GM21723 (cell line): Measurements from ENCODE around the gene ME3.

ENCODE experiments used
- ATAC-seq: cut with Tn5 transposase; IDR thresholded peaks from one replicate; pipeline ENCODE4 v1.9.1; 2021; ENCODE audit warnings: mild to moderate bottlenecking, moderate library complexity; ENCODE audit not compliant: unreplicated experiment

The ME3 gene

DNA sequence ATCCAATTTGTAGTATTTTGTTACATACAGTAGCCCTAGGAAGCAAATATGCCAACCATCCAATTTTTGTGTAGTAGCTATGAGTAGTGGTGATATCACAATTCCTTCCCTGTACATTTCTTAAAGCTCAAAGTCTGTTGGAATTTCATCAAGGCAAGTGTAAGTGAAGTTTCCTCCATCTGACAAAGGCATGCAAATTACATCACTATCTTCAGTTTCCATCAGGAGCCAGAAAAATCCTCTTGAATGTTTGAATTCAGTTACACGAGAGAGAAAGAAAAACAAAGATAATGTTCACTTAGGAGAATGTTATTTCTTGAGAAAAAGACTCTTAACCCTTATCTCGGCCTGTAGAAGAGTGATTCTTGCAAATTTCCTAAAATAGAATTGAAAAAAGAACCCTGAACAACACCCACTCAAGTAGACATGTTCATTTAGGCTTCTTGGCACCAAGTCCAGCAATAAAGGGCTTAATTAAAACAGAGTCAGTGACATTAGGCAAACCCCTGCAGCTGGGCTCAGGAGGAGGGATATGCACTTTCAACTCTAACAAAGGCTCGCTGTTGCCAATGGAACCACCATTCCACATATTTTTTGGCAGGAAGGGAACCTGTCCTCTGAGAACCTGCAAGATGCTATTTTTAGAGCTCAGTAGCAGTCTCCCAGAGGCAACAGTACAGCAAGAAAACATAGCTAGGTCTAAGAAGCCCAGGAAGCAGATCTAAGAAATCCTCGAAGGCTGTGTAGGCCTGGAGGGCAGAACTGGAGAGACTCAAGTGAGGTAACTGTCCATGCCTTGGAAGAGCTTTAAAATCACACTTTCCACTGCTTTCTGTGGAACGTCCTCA lies 153.1 kb downstream of the ME3 start:
- no peak for ATAC-seq

- ATAC-seq, result no peak
Measured at GRCh38 chr11:86518211-86518610, 154.2 kb downstream of the ME3 start.

DNA sequence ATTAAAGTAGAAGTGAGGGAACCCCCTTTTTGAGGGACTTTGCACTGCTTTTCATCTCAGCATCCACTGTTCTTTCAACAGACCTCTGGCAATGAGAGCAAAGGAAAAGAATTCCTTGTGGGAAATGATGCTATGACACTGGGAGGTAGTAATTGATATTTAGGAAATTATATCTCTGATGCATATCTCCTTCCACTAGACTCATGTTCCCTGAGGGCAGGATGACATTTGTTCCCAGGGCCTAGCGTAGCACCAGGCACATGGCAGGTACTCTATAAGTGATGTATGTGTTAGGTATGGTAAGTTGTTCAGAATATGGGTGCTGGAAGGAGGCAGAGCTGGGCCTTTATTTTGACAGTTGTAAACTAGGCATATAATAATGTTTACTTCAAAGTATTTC lies 154.9 kb downstream of the ME3 start:
- ATAC-seq, result no peak

DNA sequence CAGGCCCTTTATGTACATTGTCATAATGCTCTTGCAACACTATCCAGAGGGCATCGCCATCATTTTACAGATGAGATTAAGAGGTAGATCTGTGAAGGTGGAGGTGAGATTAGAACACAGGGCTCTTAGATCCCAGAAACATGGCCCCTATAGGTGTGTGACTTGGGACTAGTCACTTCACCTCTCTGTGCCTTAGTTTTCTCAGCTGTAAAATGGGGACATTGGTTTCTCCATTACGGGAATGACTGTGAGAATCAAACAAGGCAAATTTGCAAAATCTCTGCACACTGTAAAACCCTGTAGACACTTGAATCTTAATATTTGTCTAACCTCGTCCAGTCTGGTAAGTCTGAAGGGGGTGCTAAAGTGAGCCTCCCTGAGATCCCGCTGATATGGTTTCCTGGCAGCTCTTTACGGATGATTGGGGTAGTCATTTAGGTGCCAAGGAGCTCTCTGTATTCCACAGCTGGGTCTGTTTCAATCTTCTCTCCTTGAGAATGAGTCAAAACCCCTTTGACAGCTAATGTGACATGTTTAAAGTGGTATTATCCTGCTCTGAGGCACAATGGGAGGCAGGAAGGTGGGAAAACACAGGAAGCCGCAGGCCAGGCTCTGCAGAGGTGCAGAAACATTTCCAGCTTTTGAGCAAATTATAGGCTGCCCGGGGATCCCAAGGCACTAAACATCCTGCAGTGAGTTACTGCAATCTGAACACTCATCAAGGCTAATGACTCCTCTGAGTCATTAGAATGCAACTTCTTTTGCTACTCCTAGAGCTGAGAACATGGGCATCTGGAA lies 156.9 kb downstream of the ME3 start:
- ATAC-seq, result no peak

GRCh38 chr11:86514453-86514852 lies 158.0 kb downstream of the ME3 start:
- no peak for ATAC-seq

- no peak for ATAC-seq
Measured at GRCh38 chr11:86513746-86514373, 158.6 kb downstream of the ME3 start.

- no peak for ATAC-seq
Measured at GRCh38 chr11:86513138-86513537, 159.3 kb downstream of the ME3 start.

- ATAC-seq, result peak; percentile 90
Measured at GRCh38 chr11:86511086-86511551, 161.3 kb downstream of the ME3 start.

DNA sequence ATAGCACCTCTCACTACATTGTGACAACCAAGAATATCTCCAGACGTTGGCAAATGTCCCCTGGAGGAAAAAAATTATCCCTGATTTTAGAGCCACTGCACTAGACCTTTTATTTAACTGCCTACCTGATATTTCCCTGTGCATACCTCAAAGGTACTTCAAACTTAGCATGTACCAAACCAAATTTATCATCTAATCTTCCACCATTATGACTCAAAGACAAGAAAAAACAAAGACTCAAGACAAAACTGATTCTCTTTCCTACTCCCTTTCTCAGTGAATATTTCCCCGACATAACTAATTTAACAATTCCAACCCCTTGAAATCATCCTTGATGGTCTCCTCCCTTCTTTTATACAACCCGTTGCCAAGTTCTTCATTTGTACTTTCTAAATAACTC lies 161.7 kb downstream of the ME3 start:
- ATAC-seq, result no peak

DNA sequence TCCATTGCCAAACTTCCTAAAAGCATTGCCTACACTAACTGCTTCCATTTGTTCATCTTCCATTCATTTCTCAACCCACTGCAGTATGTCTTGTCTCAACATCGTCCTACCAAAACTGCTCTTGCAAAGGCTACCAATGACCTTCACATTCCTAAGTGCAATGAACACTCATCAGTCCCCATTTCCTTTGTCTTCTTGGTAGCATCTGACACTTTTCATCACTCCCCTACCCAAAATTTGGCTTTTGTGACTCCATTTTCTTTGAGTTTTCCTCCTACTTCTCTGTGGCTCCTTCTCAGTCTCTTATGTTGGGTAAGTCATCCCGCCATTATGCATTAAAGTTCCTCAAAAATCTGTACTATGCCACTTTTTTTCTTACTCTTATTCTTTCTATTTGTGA lies 162.3 kb downstream of the ME3 start:
- ATAC-seq, result no peak

GRCh38 chr11:86509588-86509974 lies 162.8 kb downstream of the ME3 start:
- ATAC-seq, result no peak

DNA sequence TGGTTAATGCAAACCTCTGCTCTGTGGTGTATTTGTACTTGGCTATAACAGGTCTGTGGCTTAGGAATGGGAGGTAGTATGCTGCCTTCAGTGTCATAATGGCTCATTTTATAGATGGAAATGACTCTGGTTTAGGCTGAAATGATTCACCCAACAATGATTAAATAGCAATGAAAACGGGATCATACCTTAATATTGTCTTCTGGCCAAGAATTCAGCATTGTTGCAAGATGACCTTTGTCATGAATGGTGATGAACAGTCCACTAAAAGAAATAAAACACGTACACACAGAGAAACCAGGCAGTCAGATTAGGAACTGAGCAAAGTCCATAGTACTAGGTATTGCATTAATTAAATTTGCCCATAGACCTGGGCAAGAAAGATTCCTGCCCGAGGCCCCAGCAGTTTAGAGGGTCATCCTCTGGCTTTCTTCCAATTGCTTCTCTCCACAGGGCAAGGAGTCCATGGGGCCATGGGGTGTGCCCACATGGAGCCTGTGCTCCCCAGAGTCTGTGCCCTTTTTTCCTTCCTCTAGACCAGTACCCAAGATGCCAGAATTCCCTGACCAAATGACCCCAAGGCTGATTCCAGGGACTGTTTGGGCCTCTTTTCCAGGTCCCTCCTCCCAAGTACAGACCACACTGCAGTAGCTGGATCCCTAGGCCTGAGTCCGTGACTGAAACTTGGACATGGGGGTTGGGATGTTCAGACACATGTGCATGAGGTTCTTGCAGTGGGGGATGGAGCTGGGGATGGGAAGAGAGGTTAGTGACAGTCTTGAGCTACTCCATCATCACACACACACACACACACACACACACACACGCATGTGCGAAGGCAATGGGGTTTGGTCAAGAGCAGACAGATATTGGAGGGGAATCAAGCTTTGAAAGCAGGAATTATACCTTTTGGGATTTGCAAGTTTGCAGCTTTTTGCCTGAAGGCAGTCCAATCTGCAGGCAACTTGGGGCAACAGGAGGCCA lies 163.5 kb downstream of the ME3 start:
- no peak for ATAC-seq

DNA sequence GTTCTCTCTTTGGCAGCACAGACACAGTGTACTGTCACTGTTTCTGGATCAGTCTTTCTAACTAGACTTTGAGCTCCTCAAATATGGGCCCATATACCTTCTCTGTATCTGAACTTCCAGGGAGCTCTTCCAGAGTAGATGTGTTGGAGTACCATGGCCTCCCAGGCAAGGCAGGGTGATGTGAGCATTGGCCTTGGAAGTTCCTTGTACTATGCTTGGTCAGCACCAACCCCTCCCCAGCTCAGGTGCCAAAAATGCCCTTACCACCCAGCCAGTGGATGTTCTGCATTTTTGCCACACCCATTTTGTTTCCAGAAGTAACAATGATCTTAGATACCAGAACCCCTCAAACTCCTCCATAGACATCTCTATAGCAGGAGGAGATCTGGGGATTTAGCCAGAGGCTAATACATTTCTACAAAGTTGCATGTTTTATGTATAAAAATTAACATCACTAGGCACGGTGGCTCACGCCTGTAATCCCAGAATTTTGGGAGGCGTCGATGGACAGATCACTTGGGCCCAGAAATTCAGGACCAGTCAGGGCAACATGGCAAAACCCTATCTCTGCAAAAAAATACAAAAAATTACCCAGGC lies 165.1 kb downstream of the ME3 start:
- ATAC-seq, result no peak

DNA sequence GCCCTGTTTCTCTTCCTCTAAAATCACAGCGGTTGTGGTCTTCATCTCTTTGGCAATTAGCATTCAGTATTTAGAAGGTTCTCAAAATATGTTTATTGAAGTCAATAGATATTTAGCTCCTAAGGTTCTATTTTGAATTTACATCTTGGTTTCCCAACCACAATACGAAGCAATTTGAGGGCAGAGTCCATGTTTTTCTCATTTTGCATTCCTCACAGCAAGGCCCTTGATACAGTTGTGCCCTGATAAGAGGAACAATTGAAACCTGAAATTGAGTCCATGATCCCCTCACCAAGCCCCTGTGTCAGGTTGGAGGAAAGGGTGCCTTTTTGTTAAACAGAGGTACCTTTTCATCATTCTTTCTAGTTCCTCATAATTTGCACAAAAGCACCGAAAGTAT lies 166.2 kb downstream of the ME3 start:
- no peak for ATAC-seq

GRCh38 chr11:86503131-86503530 lies 169.3 kb downstream of the ME3 start:
- ATAC-seq, result no peak

DNA sequence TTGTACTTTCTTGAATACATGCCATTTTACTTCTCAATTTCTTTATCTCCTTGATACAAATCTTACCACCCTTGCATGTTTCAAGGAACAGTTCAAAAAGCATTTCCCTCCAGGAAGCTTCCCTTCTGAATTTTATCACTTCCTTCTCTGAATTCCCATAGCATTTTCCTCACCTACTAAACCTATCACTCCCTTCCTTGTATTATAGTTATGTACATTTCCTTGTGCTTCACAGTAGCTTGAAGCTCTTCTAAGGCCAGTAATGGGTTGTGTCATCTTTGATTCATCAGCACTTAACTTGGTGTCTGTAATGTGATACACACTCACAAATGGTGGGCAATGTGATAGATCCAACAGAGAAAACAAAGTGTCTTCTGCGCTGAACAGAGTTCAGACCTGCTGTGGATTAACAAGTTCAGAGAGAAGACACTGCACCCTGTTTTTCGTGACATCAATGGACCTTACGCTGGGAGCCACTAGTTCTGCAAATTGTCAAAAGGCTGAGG lies 170.2 kb downstream of the ME3 start:
- no peak for ATAC-seq

DNA sequence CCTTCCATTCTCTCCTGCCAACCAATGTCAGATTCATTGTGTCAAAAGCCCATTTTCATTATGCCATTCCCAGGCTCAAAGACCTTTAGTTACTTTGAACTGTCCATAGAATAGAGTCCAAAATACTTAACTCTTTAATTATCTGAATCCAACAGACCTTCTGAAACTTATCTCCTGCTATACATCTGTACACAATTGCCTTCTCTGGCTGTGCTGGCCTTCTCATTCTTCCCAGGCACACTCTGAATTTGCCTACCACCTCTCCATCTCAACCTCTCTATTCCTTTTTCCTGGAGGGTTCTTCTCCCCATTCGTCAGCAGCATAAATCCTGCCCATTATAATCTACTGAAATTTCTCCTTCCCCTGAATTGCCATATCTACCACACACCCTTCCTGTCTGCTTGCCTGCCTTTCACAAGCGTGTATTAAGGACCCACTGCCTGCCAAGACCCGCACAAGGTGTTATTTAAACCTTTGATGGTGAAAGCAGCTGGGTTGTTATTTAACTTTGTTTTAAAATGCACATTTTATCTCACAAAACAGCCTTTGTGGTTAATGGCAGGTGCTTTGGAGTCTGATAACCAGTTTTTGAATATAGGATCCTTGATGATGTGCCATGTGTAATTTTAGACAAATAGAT lies 171.8 kb downstream of the ME3 start:
- ATAC-seq, result no peak

DNA sequence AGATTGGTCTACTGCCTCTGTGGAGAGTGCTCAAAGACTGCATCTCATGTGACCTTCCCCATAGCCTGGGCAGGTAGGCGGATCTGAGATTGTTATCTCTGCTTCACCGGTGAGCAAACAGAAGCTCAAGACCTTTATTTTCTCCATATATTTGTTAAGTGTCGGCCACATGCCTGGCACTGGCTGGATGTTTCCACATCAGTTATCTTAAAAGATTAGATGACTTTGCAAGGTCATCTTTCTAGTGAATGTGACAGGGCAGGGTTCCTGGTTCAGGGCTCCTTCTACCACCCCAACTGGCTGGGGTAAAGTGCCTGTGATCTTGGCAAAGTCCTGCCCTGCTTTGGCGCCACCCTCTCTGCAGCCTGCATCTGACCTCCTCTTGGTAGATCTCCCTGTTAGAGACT lies 172.7 kb downstream of the ME3 start:
- ATAC-seq, result no peak

DNA sequence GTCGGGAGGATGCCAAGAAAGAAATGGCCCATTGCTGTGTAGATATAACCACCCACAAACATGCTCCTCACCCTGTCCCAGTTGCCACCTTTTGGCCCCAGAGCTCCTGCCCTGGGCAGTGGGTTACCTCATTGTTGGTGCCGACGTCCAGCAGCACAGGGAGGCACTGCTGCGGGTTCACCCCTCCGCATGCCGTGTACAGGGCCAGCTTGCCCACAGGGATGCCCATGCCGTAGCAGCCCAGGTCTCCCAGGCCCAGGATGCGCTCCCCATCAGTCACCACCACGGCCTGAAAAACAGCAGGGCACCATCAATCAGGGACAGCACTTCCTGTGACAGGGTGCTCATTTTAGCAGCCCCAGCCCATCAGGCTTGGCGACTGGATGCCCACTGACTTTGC lies 174.6 kb downstream of the ME3 start:
- no peak for ATAC-seq
